Measurements from ENCODE around the gene DNMT3L. TPM values are rescaled to one million over a fixed set of nuclear protein-coding genes. Genes with fewer than 3 reads are reported as not detected.

DNMT3L gene
- total RNA-seq, 1 donor: not detected

DNA sequence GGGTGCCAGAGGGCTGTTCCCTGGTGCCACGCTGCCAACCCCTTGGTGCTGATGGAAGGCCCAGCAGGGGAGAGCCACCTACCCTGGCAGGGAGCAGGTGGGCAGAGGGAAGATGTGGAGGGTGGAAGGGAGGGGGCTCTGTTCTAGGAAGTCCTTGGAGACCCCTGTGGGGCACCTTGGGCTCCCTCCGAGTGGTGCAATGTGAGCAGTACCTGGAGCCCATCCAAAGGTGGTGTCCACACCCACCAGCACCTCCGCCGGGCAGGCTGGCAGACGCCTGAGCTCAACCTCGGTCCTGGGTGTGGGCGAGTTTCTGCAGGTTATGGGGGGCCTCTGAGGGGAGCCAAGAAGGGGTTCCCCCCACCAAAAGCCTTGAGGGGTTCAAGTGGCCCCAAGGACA is 11.3 kb upstream of the DNMT3L start:
- no peak for DNase-seq (ENCODE audit: low read depth)
- TF ChIP-seq, protein P1, sequence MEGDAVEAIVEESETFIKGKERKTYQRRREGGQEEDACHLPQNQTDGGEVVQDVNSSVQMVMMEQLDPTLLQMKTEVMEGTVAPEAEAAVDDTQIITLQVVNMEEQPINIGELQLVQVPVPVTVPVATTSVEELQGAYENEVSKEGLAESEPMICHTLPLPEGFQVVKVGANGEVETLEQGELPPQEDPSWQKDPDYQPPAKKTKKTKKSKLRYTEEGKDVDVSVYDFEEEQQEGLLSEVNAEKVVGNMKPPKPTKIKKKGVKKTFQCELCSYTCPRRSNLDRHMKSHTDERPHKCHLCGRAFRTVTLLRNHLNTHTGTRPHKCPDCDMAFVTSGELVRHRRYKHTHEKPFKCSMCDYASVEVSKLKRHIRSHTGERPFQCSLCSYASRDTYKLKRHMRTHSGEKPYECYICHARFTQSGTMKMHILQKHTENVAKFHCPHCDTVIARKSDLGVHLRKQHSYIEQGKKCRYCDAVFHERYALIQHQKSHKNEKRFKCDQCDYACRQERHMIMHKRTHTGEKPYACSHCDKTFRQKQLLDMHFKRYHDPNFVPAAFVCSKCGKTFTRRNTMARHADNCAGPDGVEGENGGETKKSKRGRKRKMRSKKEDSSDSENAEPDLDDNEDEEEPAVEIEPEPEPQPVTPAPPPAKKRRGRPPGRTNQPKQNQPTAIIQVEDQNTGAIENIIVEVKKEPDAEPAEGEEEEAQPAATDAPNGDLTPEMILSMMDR (IDR thresholded peaks at IDR 0.05; ENCODE audit: insufficient read depth, low read depth, low read length): no peak
- no peak overlapping the region for H3K4me3 ChIP-seq (ENCODE audit: low read depth, low read length)

DNA sequence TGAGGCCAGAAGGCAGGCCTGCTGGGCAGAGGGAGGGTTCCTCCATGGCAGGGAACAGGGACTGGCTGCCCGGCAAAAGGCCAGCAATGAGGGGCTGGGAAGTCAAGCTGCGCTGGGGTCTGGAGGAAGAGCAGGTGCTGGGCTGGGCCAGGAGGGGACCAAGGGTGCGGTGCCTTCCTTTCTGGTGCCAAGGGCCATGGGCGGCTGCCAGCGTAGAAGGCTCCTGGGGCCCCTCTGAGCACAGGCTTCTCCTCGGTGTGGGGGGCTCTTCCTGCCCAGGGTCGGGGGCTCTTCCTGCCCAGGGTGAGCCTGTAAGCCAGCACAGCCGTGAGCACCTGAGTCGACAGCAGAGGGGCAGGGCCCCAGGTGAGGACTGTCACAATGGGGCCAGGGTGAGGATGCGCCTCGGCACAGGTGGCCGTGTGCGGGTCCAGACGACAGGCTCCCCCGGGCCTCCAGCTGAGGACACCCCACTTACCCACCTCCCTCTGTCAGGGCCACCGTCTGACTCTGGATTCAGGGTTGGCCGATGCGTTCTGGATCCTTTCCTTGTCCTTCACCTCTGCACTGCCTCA is 10.7 kb upstream of the DNMT3L start:
- no peak overlapping the region for H3K4me3 ChIP-seq (ENCODE audit: low read depth, low read length)
- TF ChIP-seq, protein P1 (IDR thresholded peaks at IDR 0.05; ENCODE audit: insufficient read depth, low read depth, low read length): no peak
- no peak for DNase-seq (ENCODE audit: low read depth)

DNA sequence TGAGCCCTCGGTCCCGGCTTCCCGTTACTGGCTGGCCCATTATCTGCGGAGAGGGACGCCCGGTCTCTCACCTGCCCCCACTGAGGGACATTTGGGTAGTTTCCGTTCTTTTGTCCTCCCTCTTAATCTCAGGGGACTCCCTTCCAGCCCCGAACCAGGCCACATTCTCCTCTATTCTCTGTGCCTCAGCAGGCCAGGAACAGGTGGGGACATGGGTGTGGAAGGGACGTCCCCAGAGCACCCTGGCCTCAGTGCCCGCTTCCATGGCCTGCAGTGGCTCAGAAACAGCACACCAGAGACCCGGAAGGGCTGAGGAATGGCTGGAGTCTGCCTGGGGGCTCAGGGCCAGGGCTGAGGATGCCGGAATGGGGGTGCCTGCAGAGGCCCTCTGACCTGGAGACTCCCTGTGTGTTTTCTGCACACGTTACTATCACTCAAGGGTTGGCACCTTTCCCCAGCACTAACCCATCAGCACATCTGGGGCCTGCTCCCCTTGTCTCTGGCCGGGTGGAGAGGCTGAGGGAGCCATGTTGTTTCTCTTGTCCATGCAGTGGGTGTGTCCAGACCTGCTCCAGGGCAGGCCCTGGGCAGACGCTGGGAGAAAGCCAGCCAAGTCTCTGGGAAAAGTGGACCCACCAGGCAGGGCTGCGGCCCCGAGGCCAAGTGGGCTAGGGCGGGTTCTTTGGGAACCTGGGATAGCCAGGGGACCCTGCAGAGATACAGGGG is 10.0 kb upstream of the DNMT3L start:
- TF ChIP-seq, protein P1 (IDR thresholded peaks at IDR 0.05; ENCODE audit: insufficient read depth, low read depth, low read length): no peak

DNA sequence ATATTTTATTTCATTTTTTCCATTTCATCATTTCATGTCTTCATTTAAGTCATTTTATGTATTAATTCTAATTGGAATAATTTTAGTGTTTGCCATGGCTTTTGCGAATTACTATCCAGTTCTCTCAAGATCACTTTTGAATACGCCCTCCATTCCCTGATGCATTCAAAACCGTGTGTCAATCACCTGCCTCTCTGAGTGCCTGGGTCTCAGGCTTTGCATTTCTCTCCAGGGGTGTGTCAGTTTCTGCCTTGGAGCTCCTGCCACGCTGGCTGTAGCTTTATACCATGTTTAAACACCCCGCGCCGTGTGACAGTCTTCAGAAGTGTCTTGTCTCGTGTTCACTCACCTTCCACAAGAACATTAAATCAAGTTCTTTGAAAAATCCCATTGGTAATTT is 7.4 kb upstream of the DNMT3L start:
- DNase-seq (ENCODE audit: low read depth): no peak
- TF ChIP-seq, protein P1 (IDR thresholded peaks at IDR 0.05; ENCODE audit: insufficient read depth, low read depth, low read length): no peak
- no peak overlapping the region for H3K4me3 ChIP-seq (ENCODE audit: low read depth, low read length)

More for the DNA sequence above, 10.0 kb upstream of the DNMT3L start:
- DNase-seq (ENCODE audit: low read depth): no peak
- no peak overlapping the region for H3K4me3 ChIP-seq (ENCODE audit: low read depth, low read length)

DNA sequence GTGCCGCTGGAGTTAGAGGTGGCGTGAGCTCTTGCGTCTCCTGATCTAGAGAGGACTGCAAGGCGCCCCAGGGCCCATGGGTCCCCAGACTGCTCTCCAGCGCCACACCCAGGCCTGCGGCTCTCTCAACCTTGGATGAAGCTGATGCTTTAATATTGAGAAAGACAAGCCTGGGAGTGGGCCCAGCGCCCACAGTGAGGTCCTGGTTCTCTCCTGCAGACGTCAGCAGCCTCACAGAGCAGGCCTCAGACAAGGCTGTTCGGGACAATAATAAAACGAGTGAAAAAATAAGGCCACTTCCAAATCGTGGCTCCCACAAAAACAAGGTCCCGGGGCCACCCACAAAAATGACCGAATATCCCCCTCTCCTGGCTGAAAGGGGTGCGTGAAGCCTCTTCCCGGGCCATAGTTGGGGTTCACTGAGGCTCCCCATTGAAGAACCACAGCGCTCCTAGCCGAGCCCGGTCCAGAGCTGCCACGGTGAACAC is 6.0 kb upstream of the DNMT3L start:
- TF ChIP-seq, protein P1 (IDR thresholded peaks at IDR 0.05; ENCODE audit: insufficient read depth, low read depth, low read length): peak; percentile 38
- peak; percentile 42 for DNase-seq (ENCODE audit: low read depth)
- no peak overlapping the region for H3K4me3 ChIP-seq (ENCODE audit: low read depth, low read length)

DNA sequence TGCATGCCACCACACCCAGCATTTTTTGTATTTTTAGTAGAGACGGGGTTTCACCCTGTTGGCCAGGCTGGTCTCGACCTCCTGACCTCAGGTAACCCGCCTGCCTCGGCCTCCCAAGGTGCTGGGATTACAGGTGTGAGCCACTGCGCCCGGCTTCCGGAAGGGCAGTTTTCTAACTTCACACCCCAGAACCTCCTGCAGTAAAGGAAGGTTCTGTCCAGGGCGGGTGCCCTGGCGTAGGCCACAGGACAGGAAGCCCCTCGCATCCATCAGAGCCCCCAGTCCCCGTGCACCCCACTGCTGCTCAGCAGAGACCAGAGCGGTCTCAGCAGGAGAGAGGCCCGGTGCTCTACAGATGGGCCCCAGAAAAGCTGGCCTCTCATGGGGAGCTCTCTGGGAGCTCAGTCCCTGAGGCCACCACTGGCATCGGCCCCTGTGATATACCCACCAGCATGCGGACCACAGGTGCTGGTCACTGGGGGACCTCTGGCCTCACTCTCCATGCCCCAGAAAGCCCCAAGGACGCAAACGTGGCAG is 4.1 kb upstream of the DNMT3L start:
- no peak overlapping the region for H3K4me3 ChIP-seq (ENCODE audit: low read depth, low read length)
- no peak for DNase-seq (ENCODE audit: low read depth)
- TF ChIP-seq, protein P1 (IDR thresholded peaks at IDR 0.05; ENCODE audit: insufficient read depth, low read depth, low read length): no peak

Data from fibroblast of villous mesenchyme (primary cell).